HUES6 (cell line): ENCODE results near the gene SLC34A3.
A peak's percentile ranks its signal among the peaks of the same experiment; 100 is the strongest.

Source experiments
- H3K27ac ChIP-seq: 2 replicates; pipeline ENCODE4 v1.7.0; 2013; ENCODE audit warnings: low read depth, mild to moderate bottlenecking, low read length, inconsistent platforms
- H3K27me3 ChIP-seq: 2 replicates; pipeline ENCODE4 v1.6.1; 2013; ENCODE audit warnings: low read length; ENCODE audit not compliant: control insufficient read depth, insufficient read depth
- H3K36me3 ChIP-seq: 2 replicates; pipeline ENCODE4 v1.6.1; 2013; ENCODE audit warnings: low read length; ENCODE audit not compliant: control insufficient read depth, insufficient read depth
- H3K4me1 ChIP-seq: 2 replicates; pipeline ENCODE4 v1.6.1; 2013; ENCODE audit warnings: low read length; ENCODE audit not compliant: control insufficient read depth, insufficient read depth
- H3K4me3 ChIP-seq: 2 replicates; pipeline ENCODE4 v1.5.1; 2013; ENCODE audit warnings: low read depth, low read length
- H3K9ac ChIP-seq: one replicate; pipeline ENCODE4 v1.6.1; 2013; ENCODE audit warnings: mild to moderate bottlenecking, low read length
- H3K9me3 ChIP-seq: 2 replicates; pipeline ENCODE4 v1.6.1; 2013; ENCODE audit warnings: low read depth, low read length; ENCODE audit not compliant: control insufficient read depth, insufficient read depth

The SLC34A3 gene

GRCh38 chr9:137247916-137248175 is 17.1 kb downstream of the SLC34A3 start:
- peaks cover 11% of the 10 kb centered on the region for H3K36me3 ChIP-seq
- H3K4me3 ChIP-seq = no peak overlapping the region
- H3K9ac ChIP-seq = no peak overlapping the region
- H3K9me3 ChIP-seq = no peaks in the 10 kb centered on the region
- no peak overlapping the region for H3K27ac ChIP-seq
- H3K4me1 ChIP-seq = peaks cover 42% of the 10 kb centered on the region
- H3K27me3 ChIP-seq = no peaks in the 10 kb centered on the region

GRCh38 chr9:137250329-137251193 is 19.9 kb downstream of the SLC34A3 start:
- Histone ChIP-seq H3K27me3 (no peaks in the 10 kb centered on the region), H3K27ac (no peak overlapping the region), H3K4me1 (peaks cover 28% of the 10 kb centered on the region), H3K9ac (no peak overlapping the region), H3K36me3 (no peaks in the 10 kb centered on the region), H3K9me3 (no peaks in the 10 kb centered on the region), H3K4me3 (no peak overlapping the region)

DNA sequence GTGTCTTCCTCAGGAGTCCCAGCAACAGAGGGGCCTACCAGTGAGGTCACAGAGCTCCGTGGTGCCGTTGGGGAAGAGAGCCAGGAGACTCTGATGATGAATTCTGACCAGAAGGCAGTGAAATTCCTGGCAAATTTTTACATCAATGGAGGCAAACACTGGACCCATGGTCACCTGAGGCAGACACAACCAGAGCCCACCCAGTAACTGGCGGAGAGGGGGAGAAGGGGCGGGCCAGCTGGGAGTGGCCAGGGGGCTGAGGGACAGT is 20.4 kb downstream of the SLC34A3 start, which contains the start of gene STPG3:
Gene STPG3, plus strand, starts transcription at position 93 of the 268 bp plus-strand sequence. Its CDS starts 1 bp downstream, at position 94.
- no peaks in the 10 kb centered on the region for H3K9me3 ChIP-seq
- H3K4me1 ChIP-seq = peaks cover 30% of the 10 kb centered on the region
- H3K27ac ChIP-seq = no peak within 1 kb of the TSS
- H3K36me3 ChIP-seq = no peaks in the 10 kb centered on the region; the same call in 1 of the 2 replicates
- H3K4me3 ChIP-seq = no peak within 1 kb of the TSS
- peak within 1 kb of the TSS; percentile 23 for H3K9ac ChIP-seq
- H3K27me3 ChIP-seq = no peaks in the 10 kb centered on the region

- peak overlapping the region; percentile 23 for H3K9ac ChIP-seq
- H3K27ac ChIP-seq = no peak overlapping the region
- H3K4me3 ChIP-seq = no peak overlapping the region
Observed at GRCh38 chr9:137251490-137252268, 21.0 kb downstream of the SLC34A3 start.

DNA sequence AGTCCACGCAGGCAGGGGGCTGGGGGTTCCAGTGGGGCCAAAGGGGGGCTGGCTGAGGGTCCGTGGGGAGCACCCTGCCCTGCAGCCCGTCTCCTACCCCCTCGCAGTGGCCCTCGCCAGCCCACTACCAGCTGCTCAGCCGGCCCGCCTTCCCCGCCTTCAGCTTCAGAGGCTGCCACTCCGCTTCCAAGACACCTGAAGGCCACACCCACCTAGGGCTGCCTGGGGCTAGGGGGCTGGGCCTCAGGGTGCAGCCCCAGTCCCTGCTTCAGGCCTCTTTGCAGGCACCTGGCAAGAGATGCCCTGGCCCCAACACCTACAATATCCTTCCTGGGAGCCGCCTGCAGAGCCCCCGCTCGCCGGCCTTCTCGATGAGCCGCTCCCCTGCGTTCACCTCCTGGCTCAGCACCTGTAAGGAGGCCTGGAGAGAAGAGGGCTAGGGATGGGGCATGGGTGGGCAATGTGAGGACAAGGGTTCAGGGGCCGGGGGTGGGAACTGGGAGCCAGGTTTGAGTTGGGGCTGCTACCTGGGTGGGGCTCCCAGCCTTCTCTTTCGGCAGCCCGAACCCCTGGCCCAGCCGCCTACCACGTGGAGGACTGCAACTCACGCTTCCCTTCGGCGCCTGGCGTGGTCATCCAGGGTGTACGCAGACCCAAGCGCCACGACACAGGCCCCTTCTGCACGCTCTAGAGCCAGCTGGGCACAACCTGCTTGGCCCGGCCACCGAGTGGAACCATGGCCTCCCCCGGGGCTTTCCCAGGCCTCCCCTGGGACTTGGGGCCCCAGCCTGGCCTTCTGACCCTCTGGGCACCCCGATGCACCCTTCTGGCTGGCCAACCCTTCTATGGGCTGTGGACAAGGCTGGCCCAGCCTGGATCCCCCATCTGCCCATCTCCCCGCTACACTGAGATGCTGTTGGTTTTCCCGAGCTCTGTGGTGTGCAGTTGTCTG is 22.1 kb downstream of the SLC34A3 start:
- Histone ChIP-seq H3K27me3 (no peaks in the 10 kb centered on the region), H3K36me3 (peaks cover 10% of the 10 kb centered on the region), H3K27ac (no peak overlapping the region), H3K4me1 (peaks cover 30% of the 10 kb centered on the region), H3K4me3 (no peak overlapping the region), H3K9ac (no peak overlapping the region), H3K9me3 (no peaks in the 10 kb centered on the region)

More at GRCh38 chr9:137251490-137252268, 21.0 kb downstream of the SLC34A3 start:
- Histone ChIP-seq H3K4me1 (peaks cover 34% of the 10 kb centered on the region), H3K9me3 (no peaks in the 10 kb centered on the region), H3K27me3 (no peaks in the 10 kb centered on the region), H3K36me3 (peaks cover 5% of the 10 kb centered on the region)

GRCh38 chr9:137253717-137254623 is 23.3 kb downstream of the SLC34A3 start:
- Histone ChIP-seq H3K9ac (peak overlapping the region; percentile 66), H3K27ac (no peak overlapping the region)

GRCh38 chr9:137254624-137255447 is 24.1 kb downstream of the SLC34A3 start, which contains the start of gene NELFB:
Gene NELFB (plus strand): TSS chr9:137255327.
- H3K27me3 ChIP-seq = no peaks in the 10 kb centered on the region
- H3K4me3 ChIP-seq = peak within 1 kb of the TSS; percentile 100
- H3K9ac ChIP-seq = peak within 1 kb of the TSS; percentile 82
- H3K4me1 ChIP-seq = peaks cover 30% of the 10 kb centered on the region
- H3K9me3 ChIP-seq = no peaks in the 10 kb centered on the region
- H3K27ac ChIP-seq = peak within 1 kb of the TSS; percentile 85; the same call in 1 of the 2 replicates
- peaks cover 23% of the 10 kb centered on the region for H3K36me3 ChIP-seq

More at GRCh38 chr9:137253717-137254623, 23.3 kb downstream of the SLC34A3 start:
- H3K27me3 ChIP-seq = no peaks in the 10 kb centered on the region
- no peaks in the 10 kb centered on the region for H3K9me3 ChIP-seq
- peak overlapping the region; percentile 100 for H3K4me3 ChIP-seq
- peaks cover 30% of the 10 kb centered on the region for H3K4me1 ChIP-seq
- peaks cover 19% of the 10 kb centered on the region for H3K36me3 ChIP-seq

DNA sequence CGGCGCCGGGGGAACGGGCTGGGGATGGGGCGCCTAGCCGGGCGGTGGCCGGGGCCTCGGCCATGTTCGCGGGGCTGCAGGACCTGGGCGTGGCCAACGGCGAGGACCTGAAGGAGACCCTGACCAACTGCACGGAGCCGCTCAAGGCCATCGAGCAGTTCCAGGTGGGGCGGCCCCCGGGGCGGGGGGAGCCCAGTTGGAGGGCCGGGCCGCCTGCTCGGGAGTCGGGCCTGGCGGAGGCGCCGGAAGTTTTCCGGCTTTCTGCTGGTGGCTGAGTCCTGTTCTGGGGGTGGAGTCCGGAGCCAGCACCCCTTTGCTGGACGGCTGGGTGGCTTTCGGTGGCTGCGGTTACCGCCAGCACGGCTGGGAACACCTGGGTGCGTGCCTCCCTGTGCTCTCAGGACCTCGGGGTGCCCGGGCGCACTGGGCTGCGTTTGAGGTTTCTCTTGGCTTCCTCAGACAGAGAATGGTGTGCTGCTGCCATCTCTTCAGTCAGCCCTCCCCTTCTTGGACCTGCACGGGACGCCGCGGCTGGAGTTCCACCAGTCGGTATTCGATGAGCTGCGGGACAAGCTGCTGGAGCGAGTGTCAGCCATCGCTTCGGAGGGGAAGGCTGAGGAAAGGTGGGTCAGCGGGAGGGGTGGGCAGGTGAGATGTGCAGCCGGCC is 24.9 kb downstream of the SLC34A3 start:
- H3K27ac ChIP-seq = peak overlapping the region; percentile 85; the same call in 1 of the 2 replicates
- peaks cover 23% of the 10 kb centered on the region for H3K36me3 ChIP-seq
- H3K27me3 ChIP-seq = no peaks in the 10 kb centered on the region
- no peaks in the 10 kb centered on the region for H3K9me3 ChIP-seq
- H3K4me3 ChIP-seq = peak overlapping the region; percentile 100
- H3K4me1 ChIP-seq = peaks cover 25% of the 10 kb centered on the region
- peak overlapping the region; percentile 82 for H3K9ac ChIP-seq

DNA sequence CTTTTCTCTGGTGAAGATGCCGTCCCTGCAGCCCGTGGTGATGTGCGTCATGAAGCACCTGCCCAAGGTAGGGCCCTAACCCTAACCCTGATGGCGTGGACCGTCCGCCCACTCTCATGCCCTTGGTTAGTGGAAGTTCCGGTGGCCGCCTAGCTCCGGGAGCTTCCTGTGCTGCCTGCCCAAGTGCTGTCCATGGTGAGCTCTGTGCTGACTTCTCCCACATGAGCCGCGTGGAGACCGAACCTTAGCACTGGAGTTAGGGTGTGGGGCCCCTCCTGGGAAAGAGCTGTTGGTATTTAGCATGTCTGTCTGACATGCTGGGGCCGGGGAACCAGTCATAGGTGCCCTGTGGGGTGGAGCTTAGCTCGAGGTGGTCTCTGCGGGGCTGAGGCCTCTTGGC is 25.7 kb downstream of the SLC34A3 start:
- Histone ChIP-seq H3K9me3 (no peaks in the 10 kb centered on the region), H3K4me1 (peaks cover 19% of the 10 kb centered on the region), H3K9ac (peak overlapping the region; percentile 82), H3K36me3 (peaks cover 23% of the 10 kb centered on the region), H3K27me3 (no peaks in the 10 kb centered on the region), H3K27ac (no peak overlapping the region), H3K4me3 (peak overlapping the region; percentile 100)
